HepG2 (cell line): Measurements from ENCODE around the gene PFKFB2. TPM values are rescaled to one million over a fixed set of nuclear protein-coding genes. Genes with fewer than 3 reads are reported as not detected.

Source experiments
- CEBPB ChIP-seq: IDR thresholded peaks from 2 replicates; pipeline ENCODE4 v1.6.1; 2011; ENCODE audit warnings: low read depth, low read length, improper control_type of control experiment, borderline replicate concordance
- DBP ChIP-seq: sonication (generic); formaldehyde crosslinking; IDR thresholded peaks from 2 replicates; pipeline ENCODE4 v1.4.0; 2020; ENCODE audit warnings: missing genetic modification reagents; ENCODE audit errors: not compliant biosample characterization
- ELF3 ChIP-seq: IDR thresholded peaks from 2 replicates; pipeline ENCODE4 v1.6.1; 2016; ENCODE audit warnings: missing genetic modification reagents, missing compliant biosample characterization
- ELF4 ChIP-seq: sonication (generic); formaldehyde crosslinking; IDR thresholded peaks from 2 replicates; pipeline ENCODE4 v1.5.0; 2020; ENCODE audit warnings: missing genetic modification reagents, mild to moderate bottlenecking, moderate library complexity, borderline replicate concordance
- FOXK1 ChIP-seq: sonication (generic); formaldehyde crosslinking; IDR thresholded peaks from 2 replicates; pipeline ENCODE4 v1.4.0; 2020; ENCODE audit warnings: low read depth, missing genetic modification reagents, borderline replicate concordance
- HMGA1 ChIP-seq: sonication (generic); formaldehyde crosslinking; conservative IDR thresholded peaks from 2 replicates; pipeline ENCODE4 v1.4.0; 2020; ENCODE audit warnings: missing genetic modification reagents
- KAT7 ChIP-seq: IDR thresholded peaks from 2 replicates; pipeline ENCODE4 v1.6.1; 2018; ENCODE audit warnings: borderline replicate concordance, missing compliant biosample characterization
- KDM6A ChIP-seq: IDR thresholded peaks from 2 replicates; pipeline ENCODE4 v1.6.1; 2016; ENCODE audit warnings: low read depth
- MAFK ChIP-seq, 2 experiments: IDR thresholded peaks in 1 of 2; conservative IDR thresholded peaks in 1 of 2; 2 replicates each; pipeline ENCODE4 v1.6.1; 2011; ENCODE audit warnings: improper control_type of control experiment in 2 of 2, low read length in 2 of 2
- MEIS1 ChIP-seq: sonication (generic); formaldehyde crosslinking; IDR thresholded peaks from 2 replicates; pipeline ENCODE4 v1.9.0; 2021; ENCODE audit warnings: mild to moderate bottlenecking, missing genetic modification reagents, moderate library complexity, borderline replicate concordance
- MXD4 ChIP-seq: IDR thresholded peaks from 2 replicates; pipeline ENCODE4 v1.6.1; 2016; ENCODE audit warnings: mild to moderate bottlenecking, missing biosample characterization, missing genetic modification reagents
- PPARG ChIP-seq: conservative IDR thresholded peaks from 2 replicates; pipeline ENCODE4 v1.6.1; 2016; ENCODE audit warnings: missing biosample characterization, missing genetic modification reagents
- PTBP1 ChIP-seq: fragments of 200-400 bp; formaldehyde crosslinking; IDR thresholded peaks from 2 replicates; pipeline ENCODE4 v1.6.1; 2018; ENCODE audit warnings: low read length, low read depth; ENCODE audit not compliant: poor library complexity, severe bottlenecking
- RXRB ChIP-seq: IDR thresholded peaks from 2 replicates; pipeline ENCODE4 v1.6.1; 2016; ENCODE audit warnings: borderline replicate concordance, missing genetic modification reagents, missing compliant biosample characterization
- SMAD3 ChIP-seq: sonication (generic); formaldehyde crosslinking; IDR thresholded peaks from 2 replicates; pipeline ENCODE4 v1.4.0; 2020; ENCODE audit warnings: missing genetic modification reagents
- ZBTB20 ChIP-seq: sonication (generic); formaldehyde crosslinking; IDR thresholded peaks from 2 replicates; pipeline ENCODE4 v1.8.1; 2023; ENCODE audit warnings: missing genetic modification reagents, low read depth, mild to moderate bottlenecking, borderline replicate concordance
- ZNF335 ChIP-seq: sonication (generic); formaldehyde crosslinking; IDR thresholded peaks from 2 replicates; pipeline ENCODE4 v1.4.0; 2020; ENCODE audit warnings: missing genetic modification reagents
- ZNF484 ChIP-seq: sonication (generic); formaldehyde crosslinking; IDR thresholded peaks from 2 replicates; pipeline ENCODE4 v1.5.1; 2020; ENCODE audit warnings: mild to moderate bottlenecking, low read depth, missing genetic modification reagents, borderline replicate concordance
- ZNF607 ChIP-seq: sonication (generic); formaldehyde crosslinking; IDR thresholded peaks from 2 replicates; pipeline ENCODE4 v1.5.1; 2020; ENCODE audit warnings: missing genetic modification reagents, mild to moderate bottlenecking, borderline replicate concordance
- ZNF747 ChIP-seq: sonication (generic); formaldehyde crosslinking; IDR thresholded peaks from 2 replicates; pipeline ENCODE4 v1.8.1; 2023; ENCODE audit warnings: missing genetic modification reagents, mild to moderate bottlenecking, borderline replicate concordance
- ZNF768 ChIP-seq: sonication (generic); formaldehyde crosslinking; IDR thresholded peaks from 2 replicates; pipeline ENCODE4 v1.4.0; 2020; ENCODE audit warnings: missing genetic modification reagents
- polyA plus RNA-seq, 8 experiments: library from polyadenylated mRNA; depleted of rRNA in 3 of 8; stranded (reverse) in 7 of 8; unstranded in 1 of 8; fragments of >200 nt; fragmentation: Illumina TruSeq in 4 of 8; extraction: Trizol in 4 of 8; gene quantifications; 2 replicates each; pipeline versions ENCODE4 v1.2.1 to v1.2.3, GENCODE V29; 2011 to 2016; ENCODE audit warnings: low read depth in 4 of 8, missing spikeins in 1 of 8, mixed read lengths in 1 of 8; ENCODE audit not compliant: insufficient read depth in 1 of 8
- total RNA-seq, 5 experiments: library from RNA; depleted of rRNA; stranded (reverse); fragments of >200 nt; fragmentation: Illumina TruSeq; extraction: Trizol; gene quantifications; 2 replicates each; pipeline ENCODE4 v1.2.3, GENCODE V29; 2016; ENCODE audit warnings: low read depth in 1 of 5
- TF ChIP-seq, protein P1 (sequence below): sonication (generic); IDR thresholded peaks from 2 replicates; pipeline ENCODE4 v1.6.1; 2016; ENCODE audit warnings: low read depth, borderline replicate concordance
- TF ChIP-seq, protein P2 (sequence below): sonication (generic); formaldehyde crosslinking; IDR thresholded peaks from 2 replicates; pipeline ENCODE4 v1.4.0; 2020; ENCODE audit warnings: missing genetic modification reagents, mild to moderate bottlenecking, borderline replicate concordance

PFKFB2 gene
- total and polyA plus RNA-seq, 2 of the 13 experiments (the other 11 are each of a cell fraction or from before 2014, with no cell fraction given): 4.6 to 10.6 TPM

DNA sequence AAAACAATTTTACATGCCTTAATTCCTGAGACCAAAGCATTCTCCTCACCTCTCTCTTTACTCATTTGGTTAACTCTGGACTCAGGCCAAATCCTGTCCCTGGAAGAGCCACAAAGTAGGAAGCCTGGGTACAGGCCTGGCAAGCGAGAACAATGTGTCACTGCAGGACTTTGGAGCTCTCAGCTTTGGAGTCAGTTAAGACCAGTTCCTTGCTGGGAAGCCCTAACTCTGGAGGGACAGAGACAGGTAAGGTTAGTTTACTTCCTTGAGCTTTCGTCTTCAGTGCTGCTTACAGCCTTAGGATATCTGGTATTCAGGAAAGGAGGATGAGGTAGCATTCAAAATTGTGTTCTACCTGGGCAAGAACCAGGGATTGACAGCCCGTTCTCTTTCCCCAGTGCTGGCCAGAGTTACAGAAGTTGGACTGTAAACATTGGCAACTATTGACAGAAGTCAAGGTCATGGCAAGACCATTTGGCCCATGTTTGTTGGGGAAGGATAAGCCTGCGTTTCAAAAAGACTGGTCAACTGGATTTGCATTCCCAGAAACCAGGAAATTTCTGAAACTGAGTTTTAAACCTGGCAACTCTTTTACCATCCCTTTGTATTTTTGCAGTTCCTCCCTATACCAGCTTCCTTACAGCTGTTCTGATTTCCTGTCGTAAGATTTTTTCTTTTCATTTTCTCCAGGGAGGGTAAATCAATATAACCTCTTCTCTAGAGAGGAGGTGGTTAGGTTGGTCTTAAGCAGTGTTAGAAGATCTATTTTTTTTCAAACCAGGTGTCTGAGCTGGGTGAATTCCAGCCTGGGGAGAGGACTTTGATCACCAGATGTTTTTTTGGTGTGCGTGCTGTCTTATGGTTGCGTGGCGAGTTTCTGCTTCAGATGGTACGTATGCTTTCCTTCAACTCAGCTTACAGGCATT lies 35.9 kb downstream of the PFKFB2 start, which contains the start of gene C4BPB (continued):
- TF ChIP-seq, protein P1, sequence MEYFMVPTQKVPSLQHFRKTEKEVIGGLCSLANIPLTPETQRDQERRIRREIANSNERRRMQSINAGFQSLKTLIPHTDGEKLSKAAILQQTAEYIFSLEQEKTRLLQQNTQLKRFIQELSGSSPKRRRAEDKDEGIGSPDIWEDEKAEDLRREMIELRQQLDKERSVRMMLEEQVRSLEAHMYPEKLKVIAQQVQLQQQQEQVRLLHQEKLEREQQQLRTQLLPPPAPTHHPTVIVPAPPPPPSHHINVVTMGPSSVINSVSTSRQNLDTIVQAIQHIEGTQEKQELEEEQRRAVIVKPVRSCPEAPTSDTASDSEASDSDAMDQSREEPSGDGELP: peak; percentile 75
- TF ChIP-seq PTBP1 (no peak), ELF4 (CRISPR knock-in tag) (no peak), ZNF484 (no peak), KDM6A (peak; percentile 99), ZNF335 (CRISPR knock-in tag) (peak; percentile 78), HMGA1 (CRISPR knock-in tag) (no peak), ZNF747 (no peak), RXRB (CRISPR knock-in tag) (peak; percentile 86), ZBTB20 (peak; percentile 43; the same call in 1 of the 2 replicates), ZNF607 (CRISPR knock-in tag) (peak; percentile 19; the same call in 1 of the 2 replicates), MAFK (conservative IDR thresholded peaks at IDR 0.05 in 1 of 2, IDR thresholded peaks at IDR 0.05 in 1 of 2; ENCODE audit: low read length in 2 of 2) (0 out of 4 replicates have a peak, but pooled peaks of 1 of the 2 experiments have one; percentile 3), MXD4 (CRISPR knock-in tag) (peak; percentile 50; the same call in 1 of the 2 replicates), DBP (CRISPR knock-in tag) (no peak), MEIS1 (CRISPR knock-in tag) (peak; percentile 97; the same call in 1 of the 2 replicates), ELF3 (CRISPR knock-in tag) (peak; percentile 81), CEBPB (peak; percentile 62), SMAD3 (CRISPR knock-in tag) (0 out of 2 replicates have a peak, but pooled peaks have one; percentile 71), FOXK1 (peak; percentile 93; the same call in 1 of the 2 replicates), KAT7 (0 out of 2 replicates have a peak, but pooled peaks have one; percentile 63), ZNF768 (no peak), PPARG (CRISPR knock-in tag) (peak; percentile 82)
- TF ChIP-seq, protein P2, sequence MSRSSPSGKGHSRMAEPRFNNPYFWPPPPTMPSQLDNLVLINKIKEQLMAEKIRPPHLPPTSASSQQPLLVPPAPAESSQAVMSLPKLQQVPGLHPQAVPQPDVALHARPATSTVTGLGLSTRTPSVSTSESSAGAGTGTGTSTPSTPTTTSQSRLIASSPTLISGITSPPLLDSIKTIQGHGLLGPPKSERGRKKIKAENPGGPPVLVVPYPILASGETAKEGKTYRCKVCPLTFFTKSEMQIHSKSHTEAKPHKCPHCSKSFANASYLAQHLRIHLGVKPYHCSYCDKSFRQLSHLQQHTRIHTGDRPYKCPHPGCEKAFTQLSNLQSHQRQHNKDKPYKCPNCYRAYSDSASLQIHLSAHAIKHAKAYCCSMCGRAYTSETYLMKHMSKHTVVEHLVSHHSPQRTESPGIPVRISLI (CRISPR knock-in tag): peak; percentile 89
